CD4-positive, CD25-positive, alpha-beta regulatory T cell (primary cell): ENCODE results near the gene SHROOM3. TPM values are rescaled to one million over a fixed set of nuclear protein-coding genes. Genes with fewer than 3 reads are reported as not detected.

Experiments used
- ATAC-seq, 2 donors: fragments of 150-1000 bp; cut with Tn5 transposase; one replicate each; pipeline ENCODE4 v1.10.0; 2021; ENCODE audit warnings: low read depth in 2 of 2, moderate number of reproducible peaks in 2 of 2, moderate library complexity in 1 of 2
- DNase-seq, 3 donors: peaks; one replicate each; pipeline versions ENCODE4 v3.0.0 to v3.0.0-alpha.2; 2012 to 2022; ENCODE audit warnings: mixed read lengths in 1 of 3
- H3K27ac ChIP-seq: one replicate; pipeline ENCODE4 v1.7.0; 2013; ENCODE audit warnings: mild to moderate bottlenecking, low read length; ENCODE audit not compliant: insufficient read depth, poor library complexity, severe bottlenecking
- H3K27me3 ChIP-seq: one replicate; pipeline ENCODE4 v1.7.0; 2013; ENCODE audit warnings: low read length; ENCODE audit not compliant: control insufficient read depth, insufficient read depth
- H3K36me3 ChIP-seq: one replicate; pipeline ENCODE4 v1.7.0; 2013; ENCODE audit warnings: mild to moderate bottlenecking, low read length, moderate library complexity; ENCODE audit not compliant: control insufficient read depth, insufficient read depth
- H3K4me1 ChIP-seq: 2 replicates; pipeline ENCODE4 v1.7.0; 2013; ENCODE audit warnings: mild to moderate bottlenecking, low read length; ENCODE audit not compliant: insufficient read depth, control insufficient read depth, poor library complexity, severe bottlenecking
- H3K4me3 ChIP-seq: one replicate; pipeline ENCODE4 v1.7.0; 2013; ENCODE audit warnings: low read depth, mild to moderate bottlenecking, low read length, moderate library complexity
- H3K9me3 ChIP-seq, 2 experiments: 1 replicate in 1 of 2; 2 replicates in 1 of 2; pipeline ENCODE4 v1.7.0; 2013; ENCODE audit warnings: low read length in 2 of 2, mild to moderate bottlenecking in 1 of 2, moderate library complexity in 1 of 2; ENCODE audit not compliant: control insufficient read depth in 2 of 2
- H3K27ac Mint-ChIP-seq, 3 donors: one replicate each; pipeline ENCODE4 v1.8.0; 2020 to 2022; ENCODE audit warnings: mild to moderate bottlenecking in 3 of 3, mixed read lengths in 3 of 3, moderate library complexity in 2 of 3
- H3K27me3 Mint-ChIP-seq: one replicate; pipeline ENCODE4 v1.8.0; 2022; ENCODE audit warnings: mild to moderate bottlenecking, mixed read lengths
- H3K36me3 Mint-ChIP-seq: one replicate; pipeline ENCODE4 v1.8.0; 2020; ENCODE audit warnings: mixed read lengths
- H3K4me1 Mint-ChIP-seq, 4 donors: one replicate each; pipeline ENCODE4 v1.8.0; 2020 to 2022; ENCODE audit warnings: mixed read lengths in 4 of 4, mild to moderate bottlenecking in 1 of 4
- H3K4me3 Mint-ChIP-seq, 4 donors: one replicate each; pipeline ENCODE4 v1.8.0; 2020 to 2022; ENCODE audit warnings: mild to moderate bottlenecking in 4 of 4, mixed read lengths in 4 of 4, moderate library complexity in 3 of 4
- H3K9me3 Mint-ChIP-seq, 7 donors: one replicate each; pipeline ENCODE4 v1.8.0; 2020 to 2022; ENCODE audit warnings: mixed read lengths in 7 of 7, mild to moderate bottlenecking in 3 of 7, moderate library complexity in 2 of 7
- polyA plus RNA-seq, 4 donors: library from polyadenylated mRNA; unstranded; fragments of 300-500 nt; fragmentation: Illumina TruSeq; gene quantifications; one replicate each; pipeline ENCODE4 v1.2.3, GENCODE V29; 2021
- total RNA-seq: library from RNA; stranded (reverse); gene quantifications from one replicate; pipeline ENCODE4 v1.2.3, GENCODE V29; 2022

The SHROOM3 gene
- total and polyA plus RNA-seq, 5 donors from 2014 or later = not detected

DNA sequence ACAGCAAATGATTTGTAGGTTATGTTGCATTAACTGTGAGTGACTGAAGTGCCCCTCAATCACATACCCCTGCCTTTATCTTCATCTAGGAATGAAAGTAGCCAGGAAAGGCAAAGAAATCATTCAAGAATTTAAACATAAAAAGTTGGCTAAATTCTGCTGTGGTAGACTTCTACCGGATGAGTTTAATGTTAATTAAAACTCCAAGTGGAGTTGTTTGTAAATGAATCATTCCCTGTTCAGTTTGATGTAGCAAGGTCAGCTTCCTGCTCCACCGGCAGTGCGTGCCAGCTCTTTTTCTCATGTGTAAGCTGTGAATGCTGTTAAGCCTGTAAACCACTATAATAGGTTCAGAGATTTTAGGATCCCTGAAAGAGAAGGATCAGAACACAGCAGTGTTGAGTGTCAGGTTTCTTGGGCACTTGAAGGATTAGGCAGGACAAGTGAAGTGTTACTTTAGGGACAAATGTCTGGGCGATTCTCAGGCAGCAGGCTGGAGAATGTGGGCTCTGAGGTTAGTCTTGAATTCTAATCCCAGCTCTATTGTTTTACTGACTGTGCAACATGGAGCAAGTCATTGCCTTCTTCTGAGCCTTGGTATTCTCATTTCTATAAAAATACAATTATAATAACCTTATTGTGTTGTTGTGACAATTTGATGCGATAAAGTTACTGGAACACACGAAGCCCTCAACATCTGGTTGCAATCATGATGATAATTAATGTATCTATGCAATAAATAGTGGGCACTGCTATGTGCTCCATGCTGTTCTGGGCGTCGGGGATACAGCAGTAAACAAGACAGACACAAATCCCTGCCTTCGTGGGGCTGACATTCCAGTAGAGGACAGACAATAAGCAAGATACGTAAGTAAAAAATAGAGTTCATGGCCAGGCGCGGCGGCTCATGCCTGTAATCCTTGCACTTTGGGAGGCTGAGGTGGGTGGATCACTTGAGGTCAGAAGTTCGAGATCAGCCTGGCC, 112.0 kb downstream of the SHROOM3 start:
- peaks cover 21% of the 10 kb centered on the region for H3K27me3 Mint-ChIP-seq

DNA sequence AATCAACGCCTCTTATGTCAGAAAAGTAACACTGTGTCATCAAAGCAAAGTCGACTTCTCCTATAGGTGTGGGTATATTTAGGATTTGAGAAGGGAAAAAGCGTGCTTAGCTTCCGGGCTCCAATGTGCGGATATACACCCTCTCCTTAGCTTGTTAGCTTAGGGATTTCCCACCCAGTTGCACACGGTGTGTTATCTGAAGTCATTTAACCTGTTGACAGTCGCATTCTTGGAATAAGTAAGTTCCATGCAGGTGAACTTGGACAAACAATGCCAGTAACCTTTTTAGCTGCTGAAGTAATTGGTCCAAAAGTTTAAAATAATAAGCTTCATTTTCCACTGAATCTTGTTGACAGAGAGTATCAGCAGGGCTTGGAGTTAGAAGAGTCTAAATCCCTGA, 113.7 kb downstream of the SHROOM3 start:
- H3K36me3 ChIP-seq = no peaks in the 10 kb centered on the region
- no peak overlapping the region for H3K4me3 ChIP-seq
- Mint-ChIP-seq H3K27ac (no peak overlapping the region), H3K27me3 (peaks cover 21% of the 10 kb centered on the region), H3K4me1 (peaks cover 0 to 6% (median 1%) of the 10 kb centered on the region in 4 donors), H3K4me3 (no peak overlapping the region), H3K36me3 (no peaks in the 10 kb centered on the region), H3K9me3 (peaks cover 0 to 3% (median 0%) of the 10 kb centered on the region in 7 donors)
- ATAC-seq (no peak), DNase-seq (no peak)
- H3K9me3 ChIP-seq = no peaks in the 10 kb centered on the region
- H3K27me3 ChIP-seq = no peaks in the 10 kb centered on the region
- no peaks in the 10 kb centered on the region for H3K4me1 ChIP-seq
- no peak overlapping the region for H3K27ac ChIP-seq

More for the DNA sequence above, 112.0 kb downstream of the SHROOM3 start:
- H3K36me3 Mint-ChIP-seq = no peaks in the 10 kb centered on the region
- H3K9me3 Mint-ChIP-seq = peaks cover 0 to 4% (median 0%) of the 10 kb centered on the region in 7 donors
- H3K9me3 ChIP-seq = no peaks in the 10 kb centered on the region
- ATAC-seq (no peak), DNase-seq (no peak)
- no peaks in the 10 kb centered on the region for H3K4me1 ChIP-seq
- peaks cover 0 to 6% (median 1%) of the 10 kb centered on the region in 4 donors for H3K4me1 Mint-ChIP-seq
- H3K27me3 ChIP-seq = no peaks in the 10 kb centered on the region
- H3K4me3 ChIP-seq = no peak overlapping the region
- no peak overlapping the region for H3K4me3 Mint-ChIP-seq
- H3K27ac Mint-ChIP-seq = no peak overlapping the region
- H3K27ac ChIP-seq = no peak overlapping the region
- H3K36me3 ChIP-seq = no peaks in the 10 kb centered on the region

DNA sequence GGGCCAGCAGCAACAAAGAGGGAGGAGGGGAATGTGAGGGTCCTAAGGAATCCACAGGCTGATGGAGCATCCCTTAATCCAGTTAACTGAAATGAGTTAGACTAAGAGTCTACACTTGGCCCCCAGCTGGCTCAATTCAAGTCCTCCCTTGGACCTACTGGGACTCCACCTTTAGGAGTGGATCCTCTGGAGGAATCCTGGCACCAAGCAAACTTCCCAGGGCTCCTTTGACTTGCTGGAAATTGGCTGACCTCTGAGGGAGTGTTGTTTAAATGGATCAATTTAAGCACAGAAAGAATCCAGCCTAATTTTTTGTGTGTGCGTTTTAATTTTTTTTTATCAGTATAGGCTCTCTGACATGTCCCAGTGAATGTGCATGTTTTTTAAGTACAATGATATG, 114.7 kb downstream of the SHROOM3 start:
- no peaks in the 10 kb centered on the region for H3K9me3 ChIP-seq
- no peaks in the 10 kb centered on the region for H3K27me3 ChIP-seq
- Mint-ChIP-seq H3K36me3 (no peaks in the 10 kb centered on the region), H3K9me3 (peaks cover 0 to 3% (median 0%) of the 10 kb centered on the region in 7 donors), H3K4me1 (peaks cover 0 to 6% (median 1%) of the 10 kb centered on the region in 4 donors), H3K4me3 (no peak overlapping the region), H3K27me3 (peaks cover 28% of the 10 kb centered on the region), H3K27ac (no peak overlapping the region)
- H3K36me3 ChIP-seq = no peaks in the 10 kb centered on the region
- no peak overlapping the region for H3K4me3 ChIP-seq
- no peak for ATAC-seq
- no peak for DNase-seq
- no peaks in the 10 kb centered on the region for H3K4me1 ChIP-seq
- H3K27ac ChIP-seq = no peak overlapping the region

DNA sequence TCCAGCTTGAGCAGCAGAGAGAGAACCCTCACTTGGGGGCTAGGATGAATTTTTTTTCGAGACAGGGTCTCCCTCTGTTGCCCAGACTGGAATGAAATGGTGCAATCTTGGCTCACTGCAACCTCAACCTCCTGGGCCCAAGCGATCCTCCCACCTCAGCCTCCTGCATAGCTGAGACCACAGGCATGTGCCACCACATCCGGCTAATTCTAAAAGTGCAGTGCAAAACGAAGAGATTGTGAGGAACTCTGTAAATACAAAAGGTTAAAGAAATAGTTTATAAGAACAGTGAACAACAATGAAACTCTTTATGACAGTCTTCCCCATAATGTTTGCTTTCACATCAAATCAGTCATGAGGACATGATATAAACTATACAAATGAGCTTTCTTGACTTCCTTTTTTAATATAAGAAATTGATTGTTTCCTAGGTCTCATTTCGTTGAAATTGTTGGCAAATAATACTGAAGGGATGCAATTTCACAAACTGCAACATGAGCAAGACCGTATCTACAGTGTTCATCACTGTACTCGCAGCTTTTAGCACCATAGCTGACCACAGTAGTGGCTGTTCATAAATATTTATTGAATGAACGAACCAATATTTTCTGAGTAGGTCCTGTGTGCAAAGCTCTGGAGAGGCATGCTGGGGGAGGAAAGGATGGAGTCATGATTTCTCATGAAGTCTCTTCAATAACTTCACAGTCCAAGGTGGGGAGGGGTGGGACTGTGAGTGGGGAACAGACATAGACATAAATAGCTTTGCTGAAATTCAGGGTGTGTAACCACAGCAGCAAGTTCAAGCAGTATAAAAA, 116.1 kb downstream of the SHROOM3 start:
- Mint-ChIP-seq H3K27me3 (peaks cover 22% of the 10 kb centered on the region), H3K4me1 (no peaks in the 10 kb centered on the region), H3K36me3 (no peaks in the 10 kb centered on the region), H3K9me3 (peaks cover 0 to 1% (median 0%) of the 10 kb centered on the region in 7 donors), H3K4me3 (peak overlapping the region in 1 of 4 donors; percentile 52), H3K27ac (no peak overlapping the region)
- H3K36me3 ChIP-seq = no peaks in the 10 kb centered on the region
- no peak for DNase-seq
- H3K4me3 ChIP-seq = no peak overlapping the region
- H3K9me3 ChIP-seq = no peaks in the 10 kb centered on the region
- H3K27ac ChIP-seq = no peak overlapping the region
- no peaks in the 10 kb centered on the region for H3K27me3 ChIP-seq
- ATAC-seq = no peak
- H3K4me1 ChIP-seq = no peaks in the 10 kb centered on the region

DNA sequence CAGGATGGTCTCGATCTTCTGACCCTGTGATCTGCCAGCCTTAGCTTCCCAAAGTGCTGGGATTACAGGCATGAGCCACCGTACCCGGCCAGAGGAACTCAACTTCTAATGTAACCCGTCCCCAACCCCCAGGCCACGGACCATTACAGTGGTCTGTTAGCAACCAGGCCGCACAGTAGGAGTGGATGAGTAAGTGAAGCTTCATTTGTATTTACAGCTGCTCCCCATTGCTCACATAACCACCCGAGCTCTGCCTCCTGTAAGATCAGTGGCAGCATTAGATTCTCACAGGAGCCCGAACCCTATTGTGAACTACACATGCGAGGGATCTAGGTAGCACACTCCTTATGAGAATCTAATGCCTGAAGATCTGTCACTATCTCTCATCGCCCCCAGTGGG, 119.6 kb downstream of the SHROOM3 start:
- Histone ChIP-seq H3K9me3 (no peaks in the 10 kb centered on the region), H3K4me1 (no peaks in the 10 kb centered on the region), H3K36me3 (no peaks in the 10 kb centered on the region), H3K4me3 (no peak overlapping the region), H3K27me3 (no peaks in the 10 kb centered on the region), H3K27ac (no peak overlapping the region)
- no peak for ATAC-seq
- Mint-ChIP-seq H3K9me3 (peaks cover 0 to 1% (median 0%) of the 10 kb centered on the region in 7 donors), H3K36me3 (no peaks in the 10 kb centered on the region), H3K27me3 (peaks cover 16% of the 10 kb centered on the region), H3K4me1 (no peaks in the 10 kb centered on the region), H3K4me3 (no peak overlapping the region), H3K27ac (no peak overlapping the region)
- no peak for DNase-seq

DNA sequence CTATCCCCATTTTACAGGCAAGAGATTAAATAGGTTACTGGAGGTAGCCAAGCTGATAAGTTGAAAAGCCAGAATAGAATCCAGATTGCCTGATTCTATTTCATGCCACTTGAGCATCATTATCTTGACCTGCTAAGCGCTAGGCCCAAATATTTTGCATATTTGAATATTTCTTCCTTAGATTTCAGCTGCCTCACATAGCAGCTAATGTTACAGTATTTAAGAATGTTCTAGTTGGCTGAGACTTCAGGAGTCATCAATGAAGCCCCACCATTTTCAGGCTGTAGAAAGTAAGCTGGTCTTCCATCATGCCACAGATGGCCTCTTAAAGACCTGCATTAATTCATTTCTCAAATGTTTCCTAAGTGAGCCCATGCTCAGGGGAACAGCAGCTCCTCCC, 121.4 kb downstream of the SHROOM3 start:
- Histone ChIP-seq H3K27ac (no peak overlapping the region), H3K27me3 (no peaks in the 10 kb centered on the region), H3K4me3 (no peak overlapping the region), H3K36me3 (no peaks in the 10 kb centered on the region), H3K9me3 (no peaks in the 10 kb centered on the region), H3K4me1 (no peaks in the 10 kb centered on the region)
- no peak for ATAC-seq
- Mint-ChIP-seq H3K27ac (no peak overlapping the region), H3K36me3 (no peaks in the 10 kb centered on the region), H3K4me3 (no peak overlapping the region), H3K4me1 (no peaks in the 10 kb centered on the region), H3K27me3 (peaks cover 20% of the 10 kb centered on the region), H3K9me3 (peaks cover 0 to 1% (median 0%) of the 10 kb centered on the region in 7 donors)
- DNase-seq = no peak

DNA sequence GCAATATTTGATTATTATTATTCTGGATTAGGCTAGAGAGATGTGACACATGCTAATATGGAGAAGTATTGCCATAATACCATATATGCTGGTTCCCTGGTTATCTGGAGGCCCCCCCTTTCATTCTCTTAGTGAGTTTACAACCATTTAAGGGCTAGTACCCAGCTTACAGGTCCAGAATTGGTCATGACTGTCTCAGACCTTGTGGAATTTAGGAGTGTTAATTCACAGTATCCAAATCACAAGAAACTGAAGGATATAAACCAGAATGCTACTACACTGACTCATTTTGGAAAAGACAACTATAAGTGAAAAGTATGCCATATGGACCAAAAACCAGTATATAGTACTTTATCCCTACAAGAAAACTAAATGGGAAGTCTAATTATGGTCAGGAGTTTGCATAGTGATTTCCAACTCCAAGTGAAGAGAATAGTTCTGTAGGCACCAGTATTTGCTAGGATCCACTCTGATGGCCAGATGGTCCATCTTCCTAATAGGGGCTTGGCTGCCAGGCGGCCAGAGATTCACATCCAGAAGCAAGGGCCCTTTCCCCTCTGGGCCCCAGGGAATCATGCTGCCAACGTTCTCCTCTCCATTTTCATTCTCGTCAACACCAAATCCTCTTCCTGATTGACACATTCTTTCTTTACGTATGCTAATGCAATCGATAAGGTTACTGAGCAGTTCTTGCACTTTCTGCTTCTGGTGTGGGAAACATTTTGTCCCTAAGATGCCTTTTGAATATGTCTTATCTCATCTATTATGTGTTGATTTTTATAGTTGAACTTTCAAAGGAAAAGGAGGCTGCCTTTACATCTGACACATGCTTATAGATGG, 123.6 kb downstream of the SHROOM3 start:
- no peaks in the 10 kb centered on the region for H3K36me3 ChIP-seq
- DNase-seq (no peak), ATAC-seq (no peak)
- H3K4me3 Mint-ChIP-seq = no peak overlapping the region
- no peaks in the 10 kb centered on the region for H3K36me3 Mint-ChIP-seq
- no peaks in the 10 kb centered on the region for H3K4me1 Mint-ChIP-seq
- no peaks in the 10 kb centered on the region for H3K9me3 ChIP-seq
- no peaks in the 10 kb centered on the region for H3K27me3 ChIP-seq
- H3K27ac ChIP-seq = no peak overlapping the region
- no peaks in the 10 kb centered on the region for H3K4me1 ChIP-seq
- no peak overlapping the region for H3K27ac Mint-ChIP-seq
- peaks cover 29% of the 10 kb centered on the region for H3K27me3 Mint-ChIP-seq
- H3K4me3 ChIP-seq = no peak overlapping the region
- no peaks in the 10 kb centered on the region for H3K9me3 Mint-ChIP-seq
